HAP-1 (cell line): ENCODE measurements around the gene C1orf167.
"Not testable (repeated sequence)": the region's sequence is repeated elsewhere in the genome, so short reads cannot be mapped to it uniquely, and the experiment has no call there.

Experiments used
- DNase-seq, 2 experiments: peaks; one replicate each; pipeline ENCODE4 v3.0.0-alpha.2; 2016 to 2020; ENCODE audit warnings: low spot score in 2 of 2
- H3K27me3 ChIP-seq: fragments of 250-450 bp; sonication (Bioruptor Pico); 2 replicates; pipeline ENCODE4 v1.5.1; 2020; ENCODE audit warnings: low read depth, mild to moderate bottlenecking, moderate library complexity
- H3K36me3 ChIP-seq: fragments of 250-450 bp; sonication (Bioruptor Pico); replicated peaks from 2 replicates; pipeline ENCODE4 v1.5.1; 2020; ENCODE audit warnings: mild to moderate bottlenecking
- H3K4me1 ChIP-seq: fragments of 250-450 bp; sonication (Bioruptor Pico); 2 replicates; pipeline ENCODE4 v1.5.1; 2020; ENCODE audit warnings: mild to moderate bottlenecking
- H3K4me3 ChIP-seq: fragments of 250-450 bp; sonication (Bioruptor Pico); 2 replicates; pipeline ENCODE4 v1.5.1; 2020; ENCODE audit warnings: mild to moderate bottlenecking, moderate library complexity
- H3K9me3 ChIP-seq: fragments of 250-450 bp; sonication (Bioruptor Pico); 2 replicates; pipeline ENCODE4 v1.5.1; 2020; ENCODE audit warnings: mild to moderate bottlenecking, moderate library complexity
- in situ Hi-C: fragments of 300-500 bp; cut with MboI; formaldehyde crosslinking; loops from 3 replicates; pipeline ENCODE4 v1.14.3; 2020; ENCODE audit warnings: low sequenced_read_pairs, inconsistent platforms, mixed read lengths

C1orf167 gene

DNA sequence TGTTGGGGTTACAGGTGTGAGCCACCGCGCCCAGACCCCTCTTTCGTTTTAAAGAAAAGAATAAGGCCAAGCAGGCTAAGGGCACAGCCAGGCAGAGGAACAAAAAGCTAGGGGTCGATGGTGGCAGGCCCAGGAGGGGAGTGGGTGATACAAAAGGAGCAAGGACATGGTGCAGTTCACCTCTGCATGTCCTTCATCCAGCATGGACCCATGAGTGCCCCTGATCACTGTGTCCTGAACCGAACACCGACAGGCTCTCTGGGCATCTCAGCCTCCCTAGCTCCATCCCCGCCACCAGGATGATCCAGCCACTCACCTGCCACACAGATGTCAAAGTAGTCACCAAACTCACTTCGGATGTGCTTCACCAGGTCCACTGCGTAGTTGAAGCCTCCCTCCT lies 37.9 kb downstream of the C1orf167 start:
- DNase-seq: no peak
- H3K4me3 ChIP-seq: no peak overlapping the region
- in situ Hi-C loops: no loop called here
- no peaks in the 10 kb centered on the region for H3K9me3 ChIP-seq
- no peaks in the 10 kb centered on the region for H3K27me3 ChIP-seq
- H3K4me1 ChIP-seq: peaks cover 15% of the 10 kb centered on the region
- peaks cover 16% of the 10 kb centered on the region for H3K36me3 ChIP-seq

DNA sequence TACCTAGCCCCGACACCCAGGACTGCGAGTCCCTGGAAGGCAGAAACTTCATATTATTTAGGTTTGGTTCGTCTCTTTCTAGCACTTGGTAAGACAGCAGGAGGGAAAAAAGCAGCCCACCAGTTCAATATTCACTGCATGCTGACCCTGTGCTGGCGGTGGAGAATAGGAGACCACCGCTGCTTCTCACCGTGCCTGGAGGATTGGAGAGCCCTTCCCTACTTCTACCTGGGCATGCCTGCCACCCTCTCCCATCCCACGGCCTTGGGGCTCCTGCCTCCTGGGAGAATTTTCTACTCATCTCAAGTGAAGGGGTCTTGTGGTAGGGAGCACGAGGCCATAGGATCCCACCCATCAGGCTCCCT lies 38.4 kb downstream of the C1orf167 start:
- H3K4me1 ChIP-seq: peaks cover 17% of the 10 kb centered on the region
- in situ Hi-C loops: no loop called here
- no peak overlapping the region for H3K4me3 ChIP-seq
- H3K27me3 ChIP-seq: no peaks in the 10 kb centered on the region
- no peaks in the 10 kb centered on the region for H3K9me3 ChIP-seq
- peaks cover 16% of the 10 kb centered on the region for H3K36me3 ChIP-seq
- DNase-seq: no peak

DNA sequence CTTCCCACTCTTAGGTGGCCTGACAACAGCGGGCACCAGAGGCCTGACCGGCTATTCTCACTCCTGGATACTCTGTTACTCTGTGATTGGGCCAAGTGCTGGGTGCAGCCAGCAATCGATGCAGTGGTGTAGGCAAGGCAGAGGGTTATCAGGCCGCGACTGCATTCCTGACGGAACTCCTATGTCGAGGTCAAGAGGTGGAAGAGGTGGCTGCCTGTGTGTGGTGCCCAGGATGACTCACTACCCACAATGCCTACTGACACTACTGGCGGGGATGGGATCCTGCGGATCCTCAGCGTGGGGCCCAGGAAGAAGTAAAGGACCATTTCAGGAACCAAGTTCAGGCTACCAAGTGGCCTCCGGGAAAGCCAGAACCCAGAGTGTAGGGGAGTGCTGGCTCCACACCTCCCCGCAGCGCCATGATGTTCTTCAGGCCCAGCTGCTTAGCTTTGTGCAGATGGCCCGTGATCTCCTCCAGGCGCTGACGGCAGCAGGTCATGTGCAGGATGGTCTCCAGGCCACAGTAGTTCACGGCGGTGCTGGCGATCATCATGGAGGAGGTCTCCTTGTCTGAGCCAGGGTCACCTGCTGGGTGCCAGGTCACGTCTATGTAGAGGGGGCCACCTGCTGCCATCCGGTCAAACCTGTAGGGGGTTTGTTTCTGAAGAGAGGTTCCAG lies 38.9 kb downstream of the C1orf167 start:
- in situ Hi-C loops: no loop called here
- Histone ChIP-seq H3K36me3 (peaks cover 13% of the 10 kb centered on the region), H3K4me1 (peaks cover 17% of the 10 kb centered on the region), H3K27me3 (no peaks in the 10 kb centered on the region), H3K9me3 (no peaks in the 10 kb centered on the region), H3K4me3 (no peak overlapping the region)
- no peak for DNase-seq

DNA sequence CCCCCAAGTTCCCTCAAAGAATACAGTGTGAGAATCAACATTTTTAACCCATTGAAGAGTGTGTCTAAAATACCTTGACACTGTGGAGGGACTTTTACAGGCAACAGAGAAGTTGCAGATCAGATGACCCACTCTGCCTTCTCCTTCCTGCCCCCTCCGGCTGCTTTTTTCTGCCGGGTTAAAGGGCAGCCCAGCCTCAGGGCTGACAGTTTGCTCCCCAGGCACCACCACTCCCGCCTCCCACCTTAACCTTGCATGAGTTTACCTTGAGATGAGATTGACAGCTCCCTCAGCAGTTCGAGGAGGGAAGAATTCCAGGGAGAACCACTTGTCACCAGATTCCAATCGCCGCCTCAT lies 40.6 kb downstream of the C1orf167 start:
- Histone ChIP-seq H3K4me1 (peaks cover 24% of the 10 kb centered on the region), H3K27me3 (no peaks in the 10 kb centered on the region), H3K36me3 (peaks cover 18% of the 10 kb centered on the region), H3K4me3 (no peak overlapping the region), H3K9me3 (no peaks in the 10 kb centered on the region)
- in situ Hi-C loops: no loop called here
- DNase-seq: no peak

DNA sequence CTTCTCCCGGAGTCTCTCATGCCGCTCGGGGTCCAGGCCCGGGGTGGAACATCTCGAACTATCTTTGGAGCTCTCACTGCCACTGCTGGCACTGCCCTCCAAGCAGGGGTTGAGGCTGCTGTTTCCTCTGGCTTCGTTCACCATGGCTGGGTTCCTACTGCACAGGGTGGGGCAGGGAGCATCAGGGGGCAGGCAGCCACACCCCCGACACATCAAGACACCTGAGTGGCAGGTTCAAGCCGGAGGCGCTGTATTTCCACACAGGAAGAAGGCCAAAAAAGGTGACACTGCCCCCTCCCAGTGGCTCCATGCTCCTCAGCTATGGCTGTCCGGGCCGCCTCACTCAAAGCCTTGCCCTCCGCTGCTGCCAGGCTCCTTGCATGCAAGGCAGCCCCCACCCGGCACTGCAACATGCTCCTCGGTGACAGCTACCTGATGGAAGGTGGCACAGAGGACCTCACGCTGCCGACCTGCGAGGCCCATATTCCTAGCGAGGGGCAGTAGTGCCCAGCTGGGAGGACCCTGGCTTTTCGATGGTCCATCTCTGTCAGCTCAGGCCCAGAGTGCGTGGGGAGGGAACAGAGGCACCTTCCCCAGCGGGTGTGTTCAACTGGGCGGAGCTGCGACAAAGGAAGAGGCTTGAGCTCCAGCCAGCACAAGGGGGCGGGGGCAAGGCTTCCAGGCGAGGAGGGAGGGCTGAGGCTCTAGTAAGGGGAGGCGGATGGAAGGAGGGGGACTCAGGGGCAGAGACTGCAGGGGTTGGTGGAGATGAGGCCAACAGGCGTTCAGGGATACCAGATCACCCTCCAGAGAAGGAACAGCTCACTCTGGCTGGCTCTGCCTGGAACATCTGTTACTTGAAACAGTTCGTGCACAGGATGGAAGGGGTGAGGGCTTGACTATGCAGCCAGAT lies 41.2 kb downstream of the C1orf167 start:
- no peaks in the 10 kb centered on the region for H3K9me3 ChIP-seq
- H3K4me1 ChIP-seq: peaks cover 28% of the 10 kb centered on the region
- H3K4me3 ChIP-seq: no peak overlapping the region
- in situ Hi-C loops: no loop called here
- peak; percentile 70 to 93 for DNase-seq
- no peaks in the 10 kb centered on the region for H3K27me3 ChIP-seq
- H3K36me3 ChIP-seq: peaks cover 23% of the 10 kb centered on the region

DNA sequence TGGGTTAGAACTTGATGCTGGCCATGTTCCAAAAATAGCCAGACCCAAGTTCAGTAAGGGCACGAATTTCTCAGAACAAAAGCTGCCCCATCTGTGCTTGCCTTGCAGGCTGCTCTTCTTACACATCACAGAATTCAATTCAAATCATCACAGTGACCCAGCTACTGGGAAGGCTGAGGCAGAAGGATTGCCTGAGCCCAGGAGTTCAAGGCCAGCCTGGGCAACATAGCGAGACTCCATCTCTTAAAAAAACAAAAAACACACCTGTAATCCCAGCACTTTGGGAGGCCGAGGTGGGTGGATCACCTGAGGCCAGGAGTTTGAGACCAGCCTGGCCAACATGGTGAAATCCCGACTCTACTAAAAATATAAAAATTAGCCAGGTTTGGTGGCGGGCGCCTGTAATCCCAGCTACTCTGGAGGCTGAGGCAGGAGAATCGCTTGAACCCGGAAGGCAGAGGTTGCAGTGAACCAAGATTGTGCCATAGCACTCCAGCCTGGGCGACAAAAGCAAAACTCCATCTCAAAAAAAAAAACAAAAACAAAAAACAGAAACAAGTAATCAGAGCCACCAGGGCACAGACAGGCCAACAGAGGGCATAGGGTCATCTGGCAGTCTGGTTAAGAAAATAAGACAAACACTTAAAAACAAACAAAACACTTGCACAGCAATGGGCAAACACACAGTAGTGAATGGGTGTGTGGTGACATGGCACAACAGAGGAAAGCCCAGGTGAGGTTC lies 42.1 kb downstream of the C1orf167 start:
- H3K36me3 ChIP-seq: peaks cover 27% of the 10 kb centered on the region
- in situ Hi-C loops, H3K27me3 ChIP-seq, H3K9me3 ChIP-seq, DNase-seq: not testable (repeated sequence)
- peak overlapping the region; percentile 84 for H3K4me3 ChIP-seq
- H3K4me1 ChIP-seq: peaks cover 28% of the 10 kb centered on the region

DNA sequence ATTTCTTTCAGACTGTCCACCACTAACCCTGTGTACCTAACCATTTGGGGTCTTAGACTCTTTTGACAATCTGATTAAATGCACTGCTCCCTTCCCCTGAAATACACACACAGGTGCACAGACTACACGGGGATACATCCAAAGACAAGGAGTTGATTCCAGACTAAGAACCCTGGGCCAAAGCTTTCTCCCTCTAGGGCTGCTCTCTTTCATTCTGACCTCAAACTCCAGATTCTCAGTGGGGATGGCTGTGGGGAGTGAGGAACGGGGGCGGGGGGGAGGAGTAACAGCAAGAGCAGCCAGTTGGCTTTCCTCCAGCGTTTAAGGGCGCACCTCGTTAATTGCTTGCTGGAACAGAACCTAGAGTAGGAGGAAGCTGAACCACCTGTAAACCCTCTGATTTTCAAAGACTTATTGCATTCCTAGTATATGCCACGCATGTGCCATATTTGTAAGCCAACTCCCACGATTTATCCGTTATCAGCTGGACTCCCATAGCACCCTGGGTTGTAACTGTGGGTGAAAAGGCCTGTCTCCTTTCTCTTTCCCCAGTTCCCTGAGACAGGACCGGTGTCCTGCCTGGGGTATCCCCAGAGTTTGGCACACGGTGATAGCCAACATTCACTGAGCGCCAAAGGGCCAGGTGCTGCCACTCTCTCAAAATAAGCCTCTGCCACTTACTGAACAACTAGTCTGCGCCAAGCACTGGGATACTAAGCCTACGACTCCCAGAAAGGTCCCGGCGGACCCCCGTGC lies 42.9 kb downstream of the C1orf167 start:
- no peaks in the 10 kb centered on the region for H3K27me3 ChIP-seq
- peaks cover 28% of the 10 kb centered on the region for H3K4me1 ChIP-seq
- H3K4me3 ChIP-seq: peak overlapping the region; percentile 84
- H3K36me3 ChIP-seq: peaks cover 33% of the 10 kb centered on the region
- H3K9me3 ChIP-seq: no peaks in the 10 kb centered on the region
- DNase-seq: peak; percentile 9 to 48
- in situ Hi-C loops: no loop called here

DNA sequence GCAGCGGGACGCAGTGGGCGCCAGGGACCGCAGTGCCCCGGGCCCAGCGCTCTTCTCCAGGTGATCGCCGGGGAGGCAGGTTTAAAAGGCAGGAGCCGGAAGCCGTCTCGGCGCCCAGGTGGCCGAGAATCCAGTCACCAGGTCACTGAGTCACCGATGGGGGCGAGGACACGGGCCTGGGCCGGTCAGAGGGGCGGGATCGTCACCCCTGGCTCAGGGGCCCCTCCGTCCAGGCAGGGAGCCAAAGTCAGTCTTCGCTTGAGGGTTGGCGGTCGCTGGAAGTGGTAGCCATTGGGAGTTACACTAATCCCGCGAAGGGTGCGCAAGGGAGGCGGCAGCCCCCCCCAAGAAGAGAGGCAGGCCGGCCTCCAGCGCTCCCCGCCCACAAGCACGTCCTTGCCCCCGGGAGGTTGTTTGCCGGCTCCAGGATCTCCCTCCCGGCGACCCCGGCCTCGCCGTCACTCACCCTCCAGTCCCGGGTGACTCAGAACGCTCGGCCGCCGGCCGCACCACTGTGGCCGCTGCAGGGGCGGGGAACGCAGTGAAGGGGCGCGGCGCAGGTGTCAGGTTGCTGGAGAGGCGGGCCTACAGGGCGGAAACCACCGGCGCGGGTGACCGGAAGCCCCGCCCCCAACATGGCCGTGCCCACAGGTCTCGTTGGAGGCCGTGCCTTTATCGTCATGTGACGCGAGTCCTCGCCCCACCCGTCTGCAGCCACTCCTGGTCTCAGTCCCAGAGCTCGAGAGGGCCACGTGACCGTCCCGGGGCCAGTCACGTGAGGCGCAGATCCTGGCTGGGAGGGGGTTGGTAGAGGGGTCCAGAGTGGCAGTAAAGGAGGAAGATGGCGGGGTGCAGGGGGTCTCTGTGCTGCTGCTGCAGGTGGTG lies 43.7 kb downstream of the C1orf167 start, which contains the start of the genes CLCN6 and MTHFR:
CLCN6 (plus strand) TSS at position 770 of the 885 bp plus-strand sequence; CDS start at position 842, 72 bp downstream.
MTHFR (minus strand) TSS at position 543 of the 885 bp plus-strand sequence. CDS start 2,848 bp downstream, outside the sequence.
- no peaks in the 10 kb centered on the region for H3K27me3 ChIP-seq
- peaks cover 27% of the 10 kb centered on the region for H3K36me3 ChIP-seq
- H3K9me3 ChIP-seq: no peaks in the 10 kb centered on the region
- H3K4me3 ChIP-seq: peak within 1 kb of the TSS; percentile 84
- DNase-seq: peak; percentile 99 to 100
- peaks cover 28% of the 10 kb centered on the region for H3K4me1 ChIP-seq
- in situ Hi-C loops: no loop called here

DNA sequence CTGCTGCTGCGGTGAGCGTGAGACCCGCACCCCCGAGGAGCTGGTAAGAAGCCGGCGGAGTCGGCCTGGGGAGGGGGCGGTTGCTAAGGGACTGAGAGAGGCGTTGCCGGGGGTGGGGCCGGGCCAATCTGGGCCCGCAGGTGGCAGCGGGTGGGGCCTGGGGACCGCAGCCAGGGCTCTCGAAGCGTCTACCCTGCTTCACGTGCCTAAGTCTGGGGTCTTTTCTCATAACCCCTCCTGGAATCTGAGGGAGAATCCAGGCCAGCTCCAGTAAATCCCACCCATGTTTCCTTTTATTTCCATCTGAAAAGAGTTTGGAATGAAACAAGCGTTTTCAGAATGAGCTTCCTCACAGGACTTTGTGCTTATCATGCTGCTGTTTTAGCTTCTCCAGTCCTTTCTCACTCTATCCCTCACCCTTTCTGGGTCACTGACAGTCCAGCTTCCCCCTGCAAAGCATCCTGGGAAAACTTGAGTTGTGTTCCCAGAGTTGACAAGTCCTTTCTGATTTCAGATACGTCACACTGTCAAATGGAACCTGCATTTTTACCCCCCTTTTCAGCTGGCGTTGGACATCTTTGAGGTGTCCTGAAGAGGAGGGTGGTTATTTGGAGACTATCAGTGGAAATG lies 44.4 kb downstream of the C1orf167 start:
- peaks cover 28% of the 10 kb centered on the region for H3K4me1 ChIP-seq
- in situ Hi-C loops: no loop called here
- DNase-seq: peak in 1 of 2 experiments; percentile 6

DNA sequence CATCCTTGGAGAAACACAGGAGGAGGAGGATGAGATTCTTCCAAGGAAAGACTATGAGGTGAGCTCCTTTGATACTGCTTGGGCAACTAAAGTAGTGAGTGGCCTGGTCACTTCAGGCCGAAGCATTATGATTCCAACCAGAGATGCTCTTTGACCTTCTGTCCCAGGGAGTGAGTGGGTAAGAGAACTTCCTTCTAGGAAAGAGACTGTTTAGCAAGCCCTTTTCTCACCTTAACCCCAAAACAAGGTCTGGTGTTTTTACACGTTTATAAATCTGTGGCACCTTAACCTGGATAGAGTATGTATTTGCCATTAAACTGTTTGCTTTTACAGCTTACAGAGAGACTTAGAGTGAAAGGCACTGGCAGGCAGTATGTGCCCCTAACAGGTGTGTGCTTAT lies 45.1 kb downstream of the C1orf167 start:
- DNase-seq: no peak
- H3K9me3 ChIP-seq: no peaks in the 10 kb centered on the region
- H3K4me3 ChIP-seq: peak overlapping the region; percentile 84
- in situ Hi-C loops: no loop called here
- H3K4me1 ChIP-seq: peaks cover 28% of the 10 kb centered on the region
- H3K27me3 ChIP-seq: no peaks in the 10 kb centered on the region
- peaks cover 21% of the 10 kb centered on the region for H3K36me3 ChIP-seq

More for the DNA sequence above, 44.4 kb downstream of the C1orf167 start:
- Histone ChIP-seq H3K36me3 (peaks cover 21% of the 10 kb centered on the region), H3K9me3 (no peaks in the 10 kb centered on the region), H3K4me3 (peak overlapping the region; percentile 84), H3K27me3 (no peaks in the 10 kb centered on the region)

DNA sequence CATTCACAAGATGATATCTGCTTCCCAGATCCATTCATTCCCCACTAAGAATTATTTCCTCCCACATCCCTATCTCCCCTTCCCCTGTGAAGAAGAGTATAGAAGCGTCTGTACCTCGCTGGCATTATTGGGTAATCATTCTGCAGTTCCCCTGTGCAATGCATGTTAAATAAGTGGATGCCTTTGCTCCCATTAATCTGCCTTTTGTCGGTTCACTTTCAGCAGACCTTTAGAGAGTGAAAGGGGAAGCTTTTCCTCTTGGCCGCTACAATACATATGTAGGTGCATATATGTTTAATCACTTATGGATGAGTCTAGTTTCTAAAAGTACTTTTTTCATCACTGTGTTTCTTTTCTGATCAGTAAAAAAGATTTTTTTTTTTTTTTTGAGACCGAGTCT lies 51.0 kb downstream of the C1orf167 start:
- no peaks in the 10 kb centered on the region for H3K27me3 ChIP-seq
- no peaks in the 10 kb centered on the region for H3K4me1 ChIP-seq
- no peaks in the 10 kb centered on the region for H3K9me3 ChIP-seq
- peaks cover 31% of the 10 kb centered on the region for H3K36me3 ChIP-seq
- no peak overlapping the region for H3K4me3 ChIP-seq
- DNase-seq: no peak
- in situ Hi-C loops: no loop called here

DNA sequence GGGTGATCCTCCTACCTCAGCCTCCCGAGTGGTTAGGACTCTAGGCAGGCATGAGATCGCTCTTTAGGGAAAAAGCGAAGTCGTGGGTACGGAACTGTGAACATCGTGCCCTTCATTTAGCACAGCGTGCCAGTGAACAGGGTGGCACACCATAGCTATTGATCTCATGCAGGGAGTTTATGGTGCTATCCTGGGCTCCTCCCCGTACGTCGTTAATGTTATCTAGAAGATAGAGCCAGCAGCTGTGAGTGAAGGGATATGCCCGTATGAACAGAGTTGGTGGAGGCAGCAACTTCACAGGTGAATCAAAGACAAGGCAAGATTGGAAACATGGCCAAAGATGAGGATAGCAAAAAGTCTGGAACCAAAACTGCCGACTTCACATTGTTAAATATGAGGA lies 55.2 kb downstream of the C1orf167 start:
- H3K4me3 ChIP-seq: no peak overlapping the region
- H3K36me3 ChIP-seq: peaks cover 45% of the 10 kb centered on the region
- in situ Hi-C loops: no loop called here
- H3K27me3 ChIP-seq: no peaks in the 10 kb centered on the region
- H3K4me1 ChIP-seq: no peaks in the 10 kb centered on the region
- H3K9me3 ChIP-seq: no peaks in the 10 kb centered on the region
- DNase-seq: no peak
